Fibroblast of gingiva (primary cell): ENCODE data around the gene P2RY8.
"Not testable (repeated sequence)": the region's sequence is repeated elsewhere in the genome, so short reads cannot be mapped to it uniquely, and the experiment has no call there.

Source experiments
- DNase-seq: peaks from one replicate; pipeline ENCODE4 v3.0.0-alpha.2; 2011; ENCODE audit warnings: low read depth

Gene P2RY8

GRCh38 chrX:1486177-1486576, 50.8 kb downstream of the P2RY8 start:
- DNase-seq, result no peak

GRCh38 chrX:1485033-1485432, 52.0 kb downstream of the P2RY8 start:
- DNase-seq, result no peak

- no peak for DNase-seq
Observed at GRCh38 chrX:1484638-1485019, 52.4 kb downstream of the P2RY8 start.

GRCh38 chrX:1483843-1484637, 52.9 kb downstream of the P2RY8 start:
- DNase-seq, result no peak

- DNase-seq, result not testable (repeated sequence)
Observed at GRCh38 chrX:1482530-1482928, 54.5 kb downstream of the P2RY8 start.

- DNase-seq, result peak; percentile 71
Observed at GRCh38 chrX:1481636-1482529, 55.1 kb downstream of the P2RY8 start.

GRCh38 chrX:1480082-1480785, 56.8 kb downstream of the P2RY8 start:
- no peak for DNase-seq

- DNase-seq, result no peak
Observed at GRCh38 chrX:1477801-1478458, 59.1 kb downstream of the P2RY8 start.

- DNase-seq, result no peak
Observed at GRCh38 chrX:1477229-1477628, 59.8 kb downstream of the P2RY8 start.

GRCh38 chrX:1476682-1477081, 60.3 kb downstream of the P2RY8 start:
- DNase-seq, result no peak

- no peak for DNase-seq
Observed at GRCh38 chrX:1475881-1476280, 61.1 kb downstream of the P2RY8 start.

GRCh38 chrX:1475481-1475880, 61.5 kb downstream of the P2RY8 start:
- no peak for DNase-seq

GRCh38 chrX:1474593-1474992, 62.4 kb downstream of the P2RY8 start:
- DNase-seq, result not testable (repeated sequence)

- DNase-seq, result no peak
Observed at GRCh38 chrX:1472975-1473374, 64.0 kb downstream of the P2RY8 start.

GRCh38 chrX:1468250-1468772, 68.7 kb downstream of the P2RY8 start:
- peak; percentile 78 for DNase-seq

- DNase-seq, result no peak
Observed at GRCh38 chrX:1466971-1467561, 69.9 kb downstream of the P2RY8 start.

- DNase-seq, result no peak
Observed at GRCh38 chrX:1466232-1466661, 70.7 kb downstream of the P2RY8 start.

GRCh38 chrX:1465286-1466231, 71.4 kb downstream of the P2RY8 start:
- no peak for DNase-seq

- no peak for DNase-seq
Observed at GRCh38 chrX:1464971-1465285, 72.1 kb downstream of the P2RY8 start.
